WTC11 (cell line): ENCODE measurements around the gene C3orf22. TPM values are rescaled to one million over a fixed set of nuclear protein-coding genes. Genes with fewer than 3 reads are reported as not detected.

Experiments used
- ATAC-seq: fragments of 200-7000 bp; cut with Tn5 transposase; 2 replicates; pipeline ENCODE4 v1.10.0; 2021; ENCODE audit warnings: mild to moderate bottlenecking, moderate library complexity
- CTCF ChIA-PET: fragments of 300-600 bp; sonication (Branson Sonifier 250); formaldehyde crosslinking; loops from one replicate; lab custom pipeline; 2021; ENCODE audit warnings: antibody characterized with exemption; lab: Charles Lee
- POLR2A ChIA-PET: fragments of 350-600 bp; sonication (Branson Sonifier 250); formaldehyde crosslinking; loops from one replicate; lab custom pipeline; 2021; ENCODE audit warnings: antibody characterized with exemption; lab: Charles Lee
- DNase-seq: peaks from one replicate; pipeline ENCODE4 v3.0.0; 2021; ENCODE audit warnings: low spot score
- H3K27ac Mint-ChIP-seq: 2 replicates; pipeline ENCODE4 v1.8.0; 2021; ENCODE audit warnings: mixed read lengths
- H3K27me3 Mint-ChIP-seq: 2 replicates; pipeline ENCODE4 v1.8.0; 2021; ENCODE audit warnings: low read depth, mild to moderate bottlenecking, moderate library complexity, mixed read lengths
- H3K36me3 Mint-ChIP-seq: 2 replicates; pipeline ENCODE4 v1.8.0; 2021; ENCODE audit warnings: mixed read lengths
- H3K4me1 Mint-ChIP-seq: 2 replicates; pipeline ENCODE4 v1.8.0; 2022; ENCODE audit warnings: mixed read lengths
- H3K4me3 Mint-ChIP-seq: 2 replicates; pipeline ENCODE4 v1.8.0; 2021; ENCODE audit warnings: mild to moderate bottlenecking, moderate library complexity, mixed read lengths
- H3K9me3 Mint-ChIP-seq: 2 replicates; pipeline ENCODE4 v1.8.0; 2021; ENCODE audit warnings: mixed read lengths
- E2F1 ChIP-seq: sonication (generic); formaldehyde crosslinking; IDR thresholded peaks from 2 replicates; pipeline ENCODE4 v1.8.0; 2022; ENCODE audit warnings: mild to moderate bottlenecking, missing genetic modification reagents
- ERG ChIP-seq: fragments of 250-450 bp; sonication (Bioruptor Pico); IDR thresholded peaks from 2 replicates; pipeline ENCODE4 v1.8.0; 2021; ENCODE audit warnings: mild to moderate bottlenecking
- FOXK1 ChIP-seq: sonication (generic); formaldehyde crosslinking; IDR thresholded peaks from 2 replicates; pipeline ENCODE4 v1.8.0; 2022; ENCODE audit warnings: mild to moderate bottlenecking, moderate library complexity, missing genetic modification reagents
- FOXP4 ChIP-seq: sonication (generic); formaldehyde crosslinking; IDR thresholded peaks from 2 replicates; pipeline ENCODE4 v1.8.0; 2022; ENCODE audit warnings: mild to moderate bottlenecking, missing genetic modification reagents
- GTF2I ChIP-seq: fragments of 250-450 bp; sonication (Bioruptor Pico); conservative IDR thresholded peaks from 2 replicates; pipeline ENCODE4 v1.4.0; 2021; ENCODE audit warnings: mild to moderate bottlenecking
- JUN ChIP-seq: sonication (generic); formaldehyde crosslinking; IDR thresholded peaks from 2 replicates; pipeline ENCODE4 v1.8.0; 2023; ENCODE audit warnings: mild to moderate bottlenecking, missing genetic modification reagents
- NFATC4 ChIP-seq: fragments of 250-450 bp; sonication (Bioruptor Pico); IDR thresholded peaks from 2 replicates; pipeline ENCODE4 v1.9.0; 2021; ENCODE audit warnings: mild to moderate bottlenecking
- NR1H2 ChIP-seq: sonication (generic); formaldehyde crosslinking; IDR thresholded peaks from 2 replicates; pipeline ENCODE4 v1.9.0; 2021; ENCODE audit warnings: mild to moderate bottlenecking, moderate library complexity, missing genetic modification reagents
- PRRX2 ChIP-seq: fragments of 250-450 bp; sonication (Bioruptor Pico); IDR thresholded peaks from 2 replicates; pipeline ENCODE4 v1.8.0; 2021; ENCODE audit warnings: mild to moderate bottlenecking
- RELA ChIP-seq: sonication (generic); formaldehyde crosslinking; IDR thresholded peaks from 2 replicates; pipeline ENCODE4 v1.8.1; 2022; ENCODE audit warnings: missing genetic modification reagents, mild to moderate bottlenecking, borderline replicate concordance
- SP1 ChIP-seq: sonication (generic); formaldehyde crosslinking; conservative IDR thresholded peaks from 2 replicates; pipeline ENCODE4 v1.8.1; 2022; ENCODE audit warnings: missing genetic modification reagents
- STAT6 ChIP-seq: sonication (generic); formaldehyde crosslinking; conservative IDR thresholded peaks from 2 replicates; pipeline ENCODE4 v1.8.1; 2023; ENCODE audit warnings: mild to moderate bottlenecking, low read depth, missing genetic modification reagents, moderate library complexity
- TEAD4 ChIP-seq: sonication (generic); formaldehyde crosslinking; IDR thresholded peaks from 2 replicates; pipeline ENCODE4 v1.8.0; 2022; ENCODE audit warnings: mild to moderate bottlenecking, missing genetic modification reagents
- ZNF138 ChIP-seq: sonication (generic); formaldehyde crosslinking; conservative IDR thresholded peaks from 2 replicates; pipeline ENCODE4 v1.8.1; 2022; ENCODE audit warnings: mild to moderate bottlenecking, moderate library complexity, missing genetic modification reagents
- ZNF219 ChIP-seq: sonication (generic); formaldehyde crosslinking; IDR thresholded peaks from 2 replicates; pipeline ENCODE4 v1.8.0; 2023; ENCODE audit warnings: missing genetic modification reagents, mild to moderate bottlenecking, borderline replicate concordance
- ZNF263 ChIP-seq: sonication (generic); formaldehyde crosslinking; IDR thresholded peaks from 2 replicates; pipeline ENCODE4 v1.8.1; 2022; ENCODE audit warnings: low read depth, mild to moderate bottlenecking, moderate library complexity, missing genetic modification reagents
- ZNF317 ChIP-seq: sonication (generic); formaldehyde crosslinking; IDR thresholded peaks from 2 replicates; pipeline ENCODE4 v1.8.1; 2023; ENCODE audit warnings: low read depth, mild to moderate bottlenecking, moderate library complexity, missing genetic modification reagents, borderline replicate concordance
- ZNF416 ChIP-seq: fragments of 250-450 bp; sonication (Bioruptor Pico); IDR thresholded peaks from 2 replicates; pipeline ENCODE4 v1.9.0; 2021; ENCODE audit warnings: mild to moderate bottlenecking, inconsistent platforms
- ZNF425 ChIP-seq: fragments of 250-450 bp; sonication (Bioruptor Pico); conservative IDR thresholded peaks from 2 replicates; pipeline ENCODE4 v1.9.0; 2021; ENCODE audit warnings: mild to moderate bottlenecking
- ZNF671 ChIP-seq: fragments of 250-450 bp; sonication (Bioruptor Pico); IDR thresholded peaks from 2 replicates; pipeline ENCODE4 v1.8.0; 2021; ENCODE audit warnings: mild to moderate bottlenecking
- total RNA-seq: library from RNA; stranded (reverse); gene quantifications from 3 replicates; pipeline ENCODE4 v1.2.3, GENCODE V29; 2021
- TF ChIP-seq, protein P1 (sequence below): sonication (generic); formaldehyde crosslinking; IDR thresholded peaks from 2 replicates; pipeline ENCODE4 v1.8.1; 2023; ENCODE audit warnings: mild to moderate bottlenecking, missing genetic modification reagents, moderate library complexity
- TF ChIP-seq, protein P2 (sequence below): sonication (generic); formaldehyde crosslinking; IDR thresholded peaks from 2 replicates; pipeline ENCODE4 v1.8.1; 2023; ENCODE audit warnings: mild to moderate bottlenecking, missing genetic modification reagents
- TF ChIP-seq, protein P3 (sequence below): sonication (generic); formaldehyde crosslinking; IDR thresholded peaks from 2 replicates; pipeline ENCODE4 v1.8.1; 2023; ENCODE audit warnings: mild to moderate bottlenecking, moderate library complexity, missing genetic modification reagents

Gene C3orf22
- total RNA-seq, 1 experiment from 2014 or later: not detected

DNA sequence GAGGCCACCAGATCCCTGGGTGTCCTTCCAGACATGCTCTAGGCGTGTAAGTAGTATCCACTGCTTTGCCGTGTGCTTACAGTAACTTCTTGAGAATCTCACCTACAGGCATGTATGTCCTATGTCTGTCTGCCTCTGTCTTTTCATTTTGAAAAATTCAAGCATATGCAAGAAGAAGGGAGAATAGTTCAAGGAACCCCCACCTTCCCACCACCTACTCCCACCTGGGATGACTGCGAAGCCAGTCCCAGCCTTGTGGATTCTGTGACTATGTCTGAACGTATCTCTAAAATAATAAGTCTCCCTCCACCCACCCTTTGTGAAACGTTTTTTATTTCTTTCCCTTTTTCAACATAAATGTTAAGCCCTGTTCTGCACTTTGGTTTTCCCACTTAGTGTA is 19.8 kb downstream of the C3orf22 start:
- POLR2A ChIA-PET: no interaction called here
- no peak for ATAC-seq
- H3K9me3 Mint-ChIP-seq: no peaks in the 10 kb centered on the region
- H3K27me3 Mint-ChIP-seq: no peaks in the 10 kb centered on the region
- H3K4me3 Mint-ChIP-seq: no peak overlapping the region
- no peaks in the 10 kb centered on the region for H3K36me3 Mint-ChIP-seq
- no peak for DNase-seq
- H3K27ac Mint-ChIP-seq: no peak overlapping the region
- no peaks in the 10 kb centered on the region for H3K4me1 Mint-ChIP-seq
- CTCF ChIA-PET: interaction anchor here (1.4 kb wide), 1 partner anchor 16 kb away, joined by 4 read pairs; the partner anchor contains the start of gene CHST13
- no peak for TF ChIP-seq E2F1 (CRISPR knock-in tag)
- no peak for TF ChIP-seq TEAD4 (CRISPR knock-in tag)
- TF ChIP-seq JUN (CRISPR knock-in tag): no peak
- no peak for TF ChIP-seq ZNF263 (CRISPR knock-in tag)
- no peak for TF ChIP-seq NR1H2 (CRISPR knock-in tag)
- no peak for TF ChIP-seq ZNF671
- no peak for TF ChIP-seq ZNF138 (CRISPR knock-in tag)
- TF ChIP-seq ZNF317 (CRISPR knock-in tag): no peak
- TF ChIP-seq ZNF425 (CRISPR knock-in tag): no peak
- TF ChIP-seq, protein P1, sequence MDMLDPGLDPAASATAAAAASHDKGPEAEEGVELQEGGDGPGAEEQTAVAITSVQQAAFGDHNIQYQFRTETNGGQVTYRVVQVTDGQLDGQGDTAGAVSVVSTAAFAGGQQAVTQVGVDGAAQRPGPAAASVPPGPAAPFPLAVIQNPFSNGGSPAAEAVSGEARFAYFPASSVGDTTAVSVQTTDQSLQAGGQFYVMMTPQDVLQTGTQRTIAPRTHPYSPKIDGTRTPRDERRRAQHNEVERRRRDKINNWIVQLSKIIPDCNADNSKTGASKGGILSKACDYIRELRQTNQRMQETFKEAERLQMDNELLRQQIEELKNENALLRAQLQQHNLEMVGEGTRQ: no peak
- no peak for TF ChIP-seq STAT6
- TF ChIP-seq FOXP4: no peak

GRCh38 chr3:126538316-126538715 is 20.4 kb downstream of the C3orf22 start:
- POLR2A ChIA-PET: no interaction called here
- Mint-ChIP-seq H3K36me3 (no peaks in the 10 kb centered on the region), H3K27ac (no peak overlapping the region), H3K4me3 (no peak overlapping the region), H3K9me3 (no peaks in the 10 kb centered on the region), H3K4me1 (no peaks in the 10 kb centered on the region), H3K27me3 (no peaks in the 10 kb centered on the region)
- ATAC-seq: no peak
- DNase-seq: peak; percentile 8
- CTCF ChIA-PET: interaction anchor here (0.5 to 1.4 kb wide), 2 partner anchors 15 to 22 kb away, joined by 3 to 4 read pairs; partner anchors contain the start of gene CHST13
- no peak for TF ChIP-seq PRRX2 (CRISPR knock-in tag)
- no peak for TF ChIP-seq RELA
- TF ChIP-seq NR1H2 (CRISPR knock-in tag): no peak
- no peak for TF ChIP-seq ERG (CRISPR knock-in tag)
- TF ChIP-seq SP1: no peak
- TF ChIP-seq ZNF219 (CRISPR knock-in tag): no peak
- no peak for TF ChIP-seq NFATC4 (CRISPR knock-in tag)
- TF ChIP-seq ZNF416 (CRISPR knock-in tag): no peak
- no peak for TF ChIP-seq FOXK1
- TF ChIP-seq, protein P2, sequence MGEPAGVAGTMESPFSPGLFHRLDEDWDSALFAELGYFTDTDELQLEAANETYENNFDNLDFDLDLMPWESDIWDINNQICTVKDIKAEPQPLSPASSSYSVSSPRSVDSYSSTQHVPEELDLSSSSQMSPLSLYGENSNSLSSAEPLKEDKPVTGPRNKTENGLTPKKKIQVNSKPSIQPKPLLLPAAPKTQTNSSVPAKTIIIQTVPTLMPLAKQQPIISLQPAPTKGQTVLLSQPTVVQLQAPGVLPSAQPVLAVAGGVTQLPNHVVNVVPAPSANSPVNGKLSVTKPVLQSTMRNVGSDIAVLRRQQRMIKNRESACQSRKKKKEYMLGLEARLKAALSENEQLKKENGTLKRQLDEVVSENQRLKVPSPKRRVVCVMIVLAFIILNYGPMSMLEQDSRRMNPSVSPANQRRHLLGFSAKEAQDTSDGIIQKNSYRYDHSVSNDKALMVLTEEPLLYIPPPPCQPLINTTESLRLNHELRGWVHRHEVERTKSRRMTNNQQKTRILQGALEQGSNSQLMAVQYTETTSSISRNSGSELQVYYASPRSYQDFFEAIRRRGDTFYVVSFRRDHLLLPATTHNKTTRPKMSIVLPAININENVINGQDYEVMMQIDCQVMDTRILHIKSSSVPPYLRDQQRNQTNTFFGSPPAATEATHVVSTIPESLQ (CRISPR knock-in tag): no peak
- TF ChIP-seq, protein P3, sequence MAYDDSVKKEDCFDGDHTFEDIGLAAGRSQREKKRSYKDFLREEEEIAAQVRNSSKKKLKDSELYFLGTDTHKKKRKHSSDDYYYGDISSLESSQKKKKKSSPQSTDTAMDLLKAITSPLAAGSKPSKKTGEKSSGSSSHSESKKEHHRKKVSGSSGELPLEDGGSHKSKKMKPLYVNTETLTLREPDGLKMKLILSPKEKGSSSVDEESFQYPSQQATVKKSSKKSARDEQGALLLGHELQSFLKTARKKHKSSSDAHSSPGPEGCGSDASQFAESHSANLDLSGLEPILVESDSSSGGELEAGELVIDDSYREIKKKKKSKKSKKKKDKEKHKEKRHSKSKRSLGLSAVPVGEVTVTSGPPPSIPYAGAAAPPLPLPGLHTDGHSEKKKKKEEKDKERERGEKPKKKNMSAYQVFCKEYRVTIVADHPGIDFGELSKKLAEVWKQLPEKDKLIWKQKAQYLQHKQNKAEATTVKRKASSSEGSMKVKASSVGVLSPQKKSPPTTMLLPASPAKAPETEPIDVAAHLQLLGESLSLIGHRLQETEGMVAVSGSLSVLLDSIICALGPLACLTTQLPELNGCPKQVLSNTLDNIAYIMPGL (CRISPR knock-in tag): no peak
- no peak for TF ChIP-seq GTF2I (CRISPR knock-in tag)
